HG02970 (cell line): Measurements from ENCODE around the gene CLPTM1L.
"Not testable (repeated sequence)": the region's sequence is repeated elsewhere in the genome, so short reads cannot be mapped to it uniquely, and the experiment has no call there.

Experiments
- ATAC-seq: cut with Tn5 transposase; IDR thresholded peaks from one replicate; pipeline ENCODE4 v1.9.1; 2021; ENCODE audit warnings: mild to moderate bottlenecking, moderate library complexity, moderate number of reproducible peaks; ENCODE audit not compliant: unreplicated experiment, low FRiP score

CLPTM1L gene

GRCh38 chr5:1330146-1330846, 14.6 kb downstream of the CLPTM1L start:
- no peak for ATAC-seq

GRCh38 chr5:1329111-1329579, 15.8 kb downstream of the CLPTM1L start:
- ATAC-seq, result no peak

GRCh38 chr5:1328237-1329110, 16.4 kb downstream of the CLPTM1L start:
- ATAC-seq, result not testable (repeated sequence)

GRCh38 chr5:1326901-1327756, 17.8 kb downstream of the CLPTM1L start:
- ATAC-seq, result not testable (repeated sequence)

- ATAC-seq, result not testable (repeated sequence)
These were observed 18.4 kb downstream of the CLPTM1L start for GRCh38 chr5:1326532-1326875.

- no peak for ATAC-seq
These were observed 18.9 kb downstream of the CLPTM1L start for GRCh38 chr5:1325870-1326531.

GRCh38 chr5:1325191-1325741, 19.6 kb downstream of the CLPTM1L start:
- ATAC-seq, result no peak

- ATAC-seq, result no peak
These were observed 20.1 kb downstream of the CLPTM1L start for GRCh38 chr5:1324719-1325190.

GRCh38 chr5:1324301-1324700, 20.6 kb downstream of the CLPTM1L start:
- no peak for ATAC-seq

GRCh38 chr5:1323803-1324173, 21.1 kb downstream of the CLPTM1L start:
- no peak for ATAC-seq

- ATAC-seq, result no peak
These were observed 21.7 kb downstream of the CLPTM1L start for GRCh38 chr5:1322955-1323802.

- no peak for ATAC-seq
These were observed 22.6 kb downstream of the CLPTM1L start for GRCh38 chr5:1322036-1322900.

- ATAC-seq, result no peak
These were observed 23.3 kb downstream of the CLPTM1L start for GRCh38 chr5:1321576-1321975.

GRCh38 chr5:1320436-1321344, 24.2 kb downstream of the CLPTM1L start:
- ATAC-seq, result no peak

- ATAC-seq, result no peak
These were observed 25.3 kb downstream of the CLPTM1L start for GRCh38 chr5:1319436-1320256.

- ATAC-seq, result no peak
These were observed 26.1 kb downstream of the CLPTM1L start for GRCh38 chr5:1318659-1319251.
